Body of pancreas (tissue), 4 donors: ENCODE data around the gene LYST.
A peak's percentile ranks its signal among the peaks of the same experiment; 100 is the strongest.

Experiments used
- CTCF ChIP-seq, 7 experiments: fragments of 450-650 bp in 4 of 7; fragments of 200-600 bp in 3 of 7; sonication (generic) in 3 of 7; IDR thresholded peaks; one replicate each; pipeline ENCODE4 v1.5.1; 2016 to 2019; ENCODE audit warnings: antibody characterized with exemption in 7 of 7
- POLR2A ChIP-seq, 3 donors: fragments of 450-650 bp; IDR thresholded peaks; one replicate each; pipeline ENCODE4 v1.6.1; 2016; ENCODE audit warnings: antibody characterized with exemption in 3 of 3, mild to moderate bottlenecking in 2 of 3

- TF ChIP-seq CTCF (IDR thresholded peaks at IDR 0.05) (peak; percentile 23 to 61 (median 49)), POLR2A (IDR thresholded peaks at IDR 0.05) (no peak)
Measured at GRCh38 chr1:235783148-235783776, 83.4 kb downstream of the LYST start.
